HepG2 (cell line): ENCODE results near the gene CHCHD5. TPM values are rescaled to one million over a fixed set of nuclear protein-coding genes. Genes with fewer than 3 reads are reported as not detected.
A peak's percentile ranks its signal among the peaks of the same experiment; 100 is the strongest.

Source experiments
- AHDC1 ChIP-seq: sonication (generic); formaldehyde crosslinking; IDR thresholded peaks from 2 replicates; pipeline ENCODE4 v1.5.1; 2020; ENCODE audit warnings: mild to moderate bottlenecking, missing genetic modification reagents, borderline replicate concordance
- ATF1 ChIP-seq: IDR thresholded peaks from 2 replicates; pipeline ENCODE4 v1.6.1; 2016; ENCODE audit warnings: mild to moderate bottlenecking, control low read depth
- DDIT3 ChIP-seq: sonication (generic); formaldehyde crosslinking; IDR thresholded peaks from 2 replicates; pipeline ENCODE4 v1.4.0; 2020; ENCODE audit warnings: mild to moderate bottlenecking, missing genetic modification reagents
- IKZF4 ChIP-seq: sonication (generic); formaldehyde crosslinking; IDR thresholded peaks from 2 replicates; pipeline ENCODE4 v1.5.1; 2020; ENCODE audit warnings: borderline replicate concordance, mild to moderate bottlenecking, low read depth, missing genetic modification reagents; ENCODE audit errors: not compliant biosample characterization
- NFIB ChIP-seq: sonication (generic); formaldehyde crosslinking; IDR thresholded peaks from 2 replicates; pipeline ENCODE4 v1.9.0; 2021; ENCODE audit warnings: missing genetic modification reagents, mild to moderate bottlenecking, borderline replicate concordance
- POLR2A ChIP-seq, 2 experiments: IDR thresholded peaks; 2 replicates each; pipeline ENCODE4 v1.6.1; 2011; ENCODE audit warnings: low read depth in 2 of 2, low read length in 2 of 2, mild to moderate bottlenecking in 1 of 2, moderate library complexity in 1 of 2; ENCODE audit not compliant: insufficient read depth in 1 of 2
- STAG1 ChIP-seq: sonication (generic); formaldehyde crosslinking; IDR thresholded peaks from 2 replicates; pipeline ENCODE4 v1.4.0; 2020; ENCODE audit warnings: missing genetic modification reagents
- TAF1 ChIP-seq: sonication (generic); formaldehyde crosslinking; IDR thresholded peaks from 2 replicates; pipeline ENCODE4 v1.4.0; 2020; ENCODE audit warnings: missing genetic modification reagents
- TCF7L2 ChIP-seq: IDR thresholded peaks from 2 replicates; pipeline ENCODE4 v1.6.1; 2011; ENCODE audit warnings: mild to moderate bottlenecking, low read depth, low read length, moderate library complexity
- THAP11 ChIP-seq: IDR thresholded peaks from 2 replicates; pipeline ENCODE4 v1.6.1; 2016; ENCODE audit warnings: missing biosample characterization, missing genetic modification reagents
- XRCC5 ChIP-seq: fragments of 200-400 bp; formaldehyde crosslinking; optimal IDR thresholded peaks from 2 replicates; pipeline ENCODE3; 2017; ENCODE audit warnings: mild to moderate bottlenecking, low read length
- ZBTB7A ChIP-seq: sonication (generic); formaldehyde crosslinking; IDR thresholded peaks from 2 replicates; pipeline ENCODE4 v1.8.0; 2022; ENCODE audit warnings: mild to moderate bottlenecking, missing genetic modification reagents
- ZFP91 ChIP-seq: sonication (generic); formaldehyde crosslinking; IDR thresholded peaks from 2 replicates; pipeline ENCODE4 v1.9.0; 2022; ENCODE audit warnings: missing genetic modification reagents, mild to moderate bottlenecking, borderline replicate concordance
- ZMAT3 ChIP-seq: sonication (generic); formaldehyde crosslinking; conservative IDR thresholded peaks from 2 replicates; pipeline ENCODE4 v1.7.0; 2021; ENCODE audit warnings: missing genetic modification reagents
- ZNF10 ChIP-seq: sonication (generic); formaldehyde crosslinking; IDR thresholded peaks from 2 replicates; pipeline ENCODE4 v1.4.0; 2020; ENCODE audit warnings: mild to moderate bottlenecking, low read depth, missing genetic modification reagents, borderline replicate concordance
- ZNF251 ChIP-seq: sonication (generic); formaldehyde crosslinking; IDR thresholded peaks from 2 replicates; pipeline ENCODE4 v1.9.0; 2021; ENCODE audit warnings: mild to moderate bottlenecking, missing genetic modification reagents
- ZNF3 ChIP-seq: IDR thresholded peaks from 2 replicates; pipeline ENCODE4 v1.7.0; 2017; ENCODE audit warnings: inconsistent platforms
- ZNF30 ChIP-seq: sonication (generic); formaldehyde crosslinking; IDR thresholded peaks from 2 replicates; pipeline ENCODE4 v1.5.0; 2020; ENCODE audit warnings: mild to moderate bottlenecking, missing genetic modification reagents
- ZNF33B ChIP-seq: sonication (generic); formaldehyde crosslinking; IDR thresholded peaks from 2 replicates; pipeline ENCODE4 v1.5.1; 2020; ENCODE audit warnings: mild to moderate bottlenecking, missing genetic modification reagents
- ZNF382 ChIP-seq: sonication (generic); formaldehyde crosslinking; IDR thresholded peaks from 2 replicates; pipeline ENCODE4 v1.5.0; 2020; ENCODE audit warnings: missing genetic modification reagents, mild to moderate bottlenecking, borderline replicate concordance
- ZNF510 ChIP-seq: sonication (generic); formaldehyde crosslinking; IDR thresholded peaks from 2 replicates; pipeline ENCODE4 v1.4.0; 2020; ENCODE audit warnings: low read depth, mild to moderate bottlenecking, missing genetic modification reagents
- ZNF570 ChIP-seq: sonication (generic); formaldehyde crosslinking; IDR thresholded peaks from 2 replicates; pipeline ENCODE4 v1.4.0; 2020; ENCODE audit warnings: mild to moderate bottlenecking, missing genetic modification reagents, borderline replicate concordance
- ZNF768 ChIP-seq: sonication (generic); formaldehyde crosslinking; IDR thresholded peaks from 2 replicates; pipeline ENCODE4 v1.4.0; 2020; ENCODE audit warnings: missing genetic modification reagents
- ZUFSP ChIP-seq: sonication (generic); formaldehyde crosslinking; IDR thresholded peaks from 2 replicates; pipeline ENCODE4 v1.9.0; 2021; ENCODE audit warnings: missing genetic modification reagents, mild to moderate bottlenecking, borderline replicate concordance
- polyA plus RNA-seq, 8 experiments: library from polyadenylated mRNA; depleted of rRNA in 3 of 8; stranded (reverse) in 7 of 8; unstranded in 1 of 8; fragments of >200 nt; fragmentation: Illumina TruSeq in 4 of 8; extraction: Trizol in 4 of 8; gene quantifications; 2 replicates each; pipeline versions ENCODE4 v1.2.1 to v1.2.3, GENCODE V29; 2011 to 2016; ENCODE audit warnings: low read depth in 4 of 8, missing spikeins in 1 of 8, mixed read lengths in 1 of 8; ENCODE audit not compliant: insufficient read depth in 1 of 8
- total RNA-seq, 5 experiments: library from RNA; depleted of rRNA; stranded (reverse); fragments of >200 nt; fragmentation: Illumina TruSeq; extraction: Trizol; gene quantifications; 2 replicates each; pipeline ENCODE4 v1.2.3, GENCODE V29; 2016; ENCODE audit warnings: low read depth in 1 of 5

CHCHD5 gene
- total and polyA plus RNA-seq, 2 of the 13 experiments (the other 11 are each of a cell fraction or from before 2014, with no cell fraction given), result 19.0 to 23.9 TPM

GRCh38 chr2:112582314-112582746, 2.1 kb upstream of the CHCHD5 start (continued):
- TF ChIP-seq ZFP91 (CRISPR knock-in tag) (0 out of 2 replicates have a peak, but pooled peaks have one; percentile 22), THAP11 (CRISPR knock-in tag) (no peak), ZNF382 (no peak), TCF7L2 (no peak), ZMAT3 (0 out of 2 replicates have a peak, but pooled peaks have one; percentile 38), ZBTB7A (no peak), ZNF768 (CRISPR knock-in tag) (no peak), AHDC1 (CRISPR knock-in tag) (no peak), ZUFSP (no peak), ZNF570 (CRISPR knock-in tag) (no peak), ZNF10 (CRISPR knock-in tag) (no peak), ZNF30 (CRISPR knock-in tag) (no peak), STAG1 (CRISPR knock-in tag) (peak; percentile 58), ATF1 (CRISPR knock-in tag) (no peak), TAF1 (no peak), XRCC5 (no peak), ZNF251 (CRISPR knock-in tag) (no peak), IKZF4 (CRISPR knock-in tag) (no peak), DDIT3 (CRISPR knock-in tag) (no peak), POLR2A (IDR thresholded peaks at IDR 0.05; ENCODE audit: insufficient read depth in 1 of 2, low read depth in 2 of 2, low read length in 2 of 2) (0 out of 4 replicates have a peak, but pooled peaks of 1 of the 2 experiments have one; percentile 18), NFIB (CRISPR knock-in tag) (no peak), ZNF3 (CRISPR knock-in tag) (no peak), ZNF33B (CRISPR knock-in tag) (no peak), ZNF510 (CRISPR knock-in tag) (no peak)
